Measurements from ENCODE around the gene PIEZO2.

DNA sequence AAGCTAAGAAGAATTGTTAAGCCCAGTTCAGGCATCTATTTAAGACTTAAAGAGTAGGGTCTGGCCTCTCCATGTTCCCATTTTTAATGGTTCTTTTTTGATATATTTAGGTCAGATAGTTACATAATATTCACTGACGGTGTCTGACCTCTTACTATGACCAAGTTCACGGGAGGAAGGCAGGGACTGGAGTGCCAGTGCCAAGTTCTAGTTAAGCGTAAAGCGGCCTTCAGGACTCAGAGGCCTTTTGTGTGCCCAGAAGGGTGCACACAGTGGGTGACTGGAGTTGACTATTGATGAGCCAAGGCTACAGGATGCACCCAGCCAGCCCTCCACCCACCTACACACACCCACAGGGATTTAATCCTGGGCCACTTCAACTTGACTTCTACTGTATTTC is 290.9 kb downstream of the PIEZO2 start:
- TF ChIP-seq POLR2AphosphoS5 (IDR thresholded peaks at IDR 0.05; ENCODE audit: borderline replicate concordance, low read depth, low read length) (no peak), EZH2 (IDR thresholded peaks at IDR 0.05) (no peak), FOXP2 (optimal IDR thresholded peaks at IDR 0.05; ENCODE audit: control extremely low read depth, extremely low read length, insufficient read depth) (no peak)

Measured in SK-N-MC (cell line).